SW 1271 (cell line): ENCODE results near the gene SCN9A.
"Not testable (repeated sequence)": the region's sequence is repeated elsewhere in the genome, so short reads cannot be mapped to it uniquely, and the experiment has no call there.

ENCODE experiments used
- DNase-seq, 2 experiments: peaks; one replicate each; lab custom pipeline; 2025; lab: John Stamatoyannopoulos, UW

SCN9A gene

DNA sequence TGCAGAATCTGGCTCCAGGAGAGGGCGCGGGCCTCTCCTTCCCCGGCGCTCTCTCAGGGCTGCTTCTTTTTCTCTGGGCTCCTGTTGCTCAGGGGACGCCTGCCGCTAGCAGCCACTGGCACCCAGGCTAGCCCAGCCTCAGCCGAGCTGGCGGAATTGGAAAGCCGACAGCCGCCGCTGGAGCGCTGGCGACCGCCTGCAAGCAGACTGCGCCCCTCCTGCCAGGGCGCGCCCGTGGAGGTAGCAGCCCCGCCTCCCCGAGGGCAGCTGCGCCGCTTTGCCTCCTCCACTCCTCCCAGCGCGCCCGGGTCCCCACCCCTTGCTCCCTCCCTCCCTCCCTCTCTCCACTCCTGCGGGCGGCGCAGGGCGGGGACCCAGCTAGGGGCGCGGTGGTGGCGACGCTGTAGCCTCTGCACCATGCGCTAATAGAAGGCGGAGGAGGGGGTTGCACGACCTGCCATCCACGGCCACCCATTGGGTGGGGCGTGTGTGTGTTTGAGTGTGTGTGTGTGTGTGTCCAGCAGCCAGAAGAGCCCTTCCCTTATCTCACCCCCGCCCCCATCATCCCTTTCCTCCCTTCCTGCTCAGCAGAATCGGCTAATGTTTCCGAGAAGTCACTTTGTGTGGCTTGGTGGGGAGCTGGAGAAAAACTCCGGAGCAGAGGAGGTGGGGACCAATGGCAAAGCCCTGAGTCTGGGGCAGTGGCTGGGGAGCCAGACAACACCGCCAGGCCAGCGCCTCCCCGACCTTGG lies at the start of gene SCN9A:
TSS of gene SCN9A (minus strand) at position 209 of the 752 bp plus-strand sequence. CDS start 64,188 bp downstream, outside the sequence.
- peak; percentile 14 to 46 for DNase-seq

DNA sequence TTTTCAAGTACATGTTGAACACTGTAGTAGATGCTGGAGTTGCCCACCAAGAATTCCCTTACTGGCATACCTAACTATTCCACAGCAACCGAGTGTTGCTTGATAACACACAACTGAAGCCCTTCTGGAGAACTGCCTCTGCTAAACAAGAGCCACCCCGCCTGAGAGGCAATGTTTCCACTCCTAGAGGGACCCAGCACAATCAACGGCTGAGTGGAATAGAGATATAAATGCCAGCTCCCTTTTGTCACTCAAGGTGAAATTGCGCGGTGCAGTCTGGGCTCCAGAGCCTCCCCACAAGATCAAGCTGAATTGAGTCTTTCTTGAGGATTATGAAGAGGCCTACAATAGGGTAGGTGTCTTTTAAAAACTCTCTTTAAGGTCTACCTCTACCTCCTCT lies 49.1 kb upstream of the SCN9A start:
- no peak for DNase-seq

DNA sequence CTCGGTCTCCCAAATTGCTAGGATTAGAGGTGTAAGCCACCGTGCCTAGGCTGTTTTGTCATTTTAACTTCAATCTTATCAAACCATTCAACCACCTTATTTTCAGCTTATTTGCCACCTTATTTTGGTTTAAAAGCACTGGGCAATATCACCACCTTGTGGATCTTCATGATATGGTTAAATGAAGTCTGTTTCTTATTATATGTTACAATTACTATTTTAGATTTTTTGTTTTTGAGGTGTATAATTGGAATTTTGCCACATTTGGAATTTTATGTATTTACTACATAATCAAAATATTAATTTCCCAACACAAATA lies 43.8 kb upstream of the SCN9A start:
- DNase-seq, result peak; percentile 1 to 30

DNA sequence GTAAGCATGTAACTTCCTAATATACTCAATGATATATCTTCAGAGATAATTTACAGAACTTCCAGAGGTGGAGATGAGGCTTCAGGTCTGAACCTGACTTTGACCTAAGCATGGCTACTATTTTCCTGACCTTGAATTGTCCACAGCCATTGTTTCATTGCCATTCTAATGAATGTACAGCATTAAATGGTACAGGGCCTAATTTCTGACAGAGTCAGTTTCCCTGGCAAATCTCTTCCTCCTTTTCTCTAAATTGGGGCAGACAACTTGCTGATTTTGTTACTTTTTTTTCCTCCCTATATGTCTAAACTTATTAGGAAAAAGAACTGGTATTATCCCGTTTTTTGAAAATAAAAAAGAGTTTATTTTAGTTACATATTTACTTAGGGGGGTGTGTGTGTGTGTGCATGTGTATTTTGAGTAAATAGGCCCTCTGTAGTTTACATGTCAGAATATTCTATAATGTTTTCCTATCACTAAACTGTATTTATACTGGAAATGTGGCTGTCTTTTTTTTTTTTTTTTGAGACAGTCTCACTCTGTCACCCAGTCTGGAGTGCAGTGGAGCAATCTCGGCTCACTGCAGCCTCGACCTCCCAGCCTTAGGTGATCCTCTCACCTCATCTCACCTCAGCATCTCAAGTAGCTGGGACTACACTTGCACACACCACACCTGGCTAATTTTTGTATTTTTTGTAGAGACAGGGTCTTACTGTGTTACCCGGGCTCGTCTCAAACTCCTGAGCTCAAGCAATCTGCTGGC lies 43.3 kb upstream of the SCN9A start:
- DNase-seq, result no peak

DNA sequence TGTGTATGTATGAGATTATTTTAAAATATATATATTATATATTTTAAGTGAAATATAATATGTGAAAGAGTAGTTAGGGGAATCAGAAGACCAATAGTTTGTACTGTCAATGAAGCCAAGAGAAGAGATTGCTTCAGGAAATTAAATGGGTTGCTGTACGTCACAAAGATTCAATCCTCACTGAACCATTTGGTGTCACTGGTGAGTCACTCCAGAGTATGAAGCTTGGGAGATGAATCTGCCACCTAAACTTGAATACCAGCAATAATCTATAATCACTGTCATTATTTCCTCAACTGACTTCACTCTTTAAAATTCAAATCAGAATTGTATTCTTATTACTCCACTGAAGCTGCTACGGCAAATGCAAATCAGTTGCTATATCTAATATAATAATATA lies 41.9 kb upstream of the SCN9A start:
- DNase-seq, result peak in 1 of 2 experiments; percentile 35

DNA sequence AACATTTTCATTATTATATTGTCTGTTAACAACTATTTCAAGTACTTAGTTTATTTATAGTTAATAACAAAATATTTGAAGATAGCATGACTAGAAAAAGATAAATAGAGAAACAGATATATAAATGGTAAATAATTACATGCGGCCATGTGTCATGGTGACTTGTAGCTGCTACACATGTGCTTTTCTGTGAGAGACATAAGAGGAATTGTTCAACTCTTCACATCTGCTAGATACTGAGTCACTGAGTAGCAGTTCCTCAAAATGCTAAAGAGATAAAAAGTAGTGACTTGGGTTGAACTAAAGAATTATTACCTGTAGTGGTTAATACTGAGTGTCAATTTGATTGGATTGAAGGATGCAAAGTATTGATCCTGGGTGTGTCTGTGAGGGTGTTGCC lies 37.5 kb upstream of the SCN9A start:
- DNase-seq, result no peak

DNA sequence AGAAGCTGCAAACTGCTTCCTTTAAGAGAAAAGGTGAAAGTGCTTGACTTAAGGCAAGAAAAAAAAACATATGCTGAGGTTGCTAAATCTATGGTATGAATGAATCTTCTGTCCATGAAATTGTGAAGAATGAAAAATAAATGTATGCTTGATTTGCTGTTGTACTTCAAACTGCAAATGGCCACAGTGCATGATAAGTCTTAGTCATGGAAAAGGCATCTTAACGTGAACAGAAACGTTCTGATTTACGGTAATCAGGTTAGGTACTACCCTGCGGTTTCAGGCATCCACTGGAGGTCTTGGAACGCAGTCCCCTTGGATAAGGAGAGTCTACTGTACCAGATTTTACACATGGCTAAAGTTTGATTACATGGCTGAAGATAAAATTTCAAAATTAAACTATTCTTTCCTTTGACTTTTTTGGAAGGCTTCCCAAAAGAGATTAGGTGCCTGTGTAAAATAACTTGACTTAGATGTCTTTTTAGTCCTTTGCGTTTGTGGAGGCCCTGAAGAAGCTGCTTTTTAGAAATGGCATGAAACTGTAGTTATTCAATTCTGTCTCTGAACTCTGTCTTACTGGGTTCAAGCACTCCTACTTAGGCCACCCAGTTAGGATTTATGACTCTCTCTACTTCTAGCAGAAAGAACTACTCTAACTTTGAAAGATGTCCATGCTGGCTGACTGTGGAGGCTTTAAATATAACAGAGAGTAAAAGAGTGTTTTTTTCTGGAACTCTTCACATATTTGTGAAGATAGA lies 35.9 kb upstream of the SCN9A start:
- DNase-seq, result no peak

DNA sequence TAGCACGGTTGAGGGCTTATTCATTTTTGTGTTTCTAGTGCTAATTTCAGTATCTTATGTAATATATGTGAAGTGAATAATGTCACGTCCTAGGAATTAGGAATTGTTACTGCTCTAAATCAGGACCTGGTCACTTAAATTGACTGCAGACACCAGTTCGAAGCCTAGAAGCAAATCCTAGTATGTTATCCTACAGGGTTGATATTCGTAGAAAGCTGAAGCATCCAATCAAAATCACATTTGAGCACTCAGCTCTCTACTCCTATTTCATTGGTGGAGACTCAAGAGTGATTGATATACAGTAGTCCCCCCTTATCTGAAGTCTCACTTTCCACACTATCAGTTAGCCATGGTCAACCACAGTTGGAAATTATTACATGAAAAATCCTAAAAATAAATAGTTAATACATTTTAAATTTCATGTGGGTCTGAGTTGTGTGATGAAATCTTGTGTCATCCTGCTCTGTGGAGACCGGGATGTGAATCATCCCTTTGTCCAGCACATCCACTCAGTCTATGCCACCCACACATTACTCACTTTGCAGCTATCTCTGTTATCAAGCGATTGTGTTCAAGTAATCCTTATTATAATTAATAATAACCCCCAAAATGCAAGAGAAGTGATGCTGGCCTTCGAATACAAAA lies 35.2 kb upstream of the SCN9A start:
- peak; percentile 57 to 63 for DNase-seq

DNA sequence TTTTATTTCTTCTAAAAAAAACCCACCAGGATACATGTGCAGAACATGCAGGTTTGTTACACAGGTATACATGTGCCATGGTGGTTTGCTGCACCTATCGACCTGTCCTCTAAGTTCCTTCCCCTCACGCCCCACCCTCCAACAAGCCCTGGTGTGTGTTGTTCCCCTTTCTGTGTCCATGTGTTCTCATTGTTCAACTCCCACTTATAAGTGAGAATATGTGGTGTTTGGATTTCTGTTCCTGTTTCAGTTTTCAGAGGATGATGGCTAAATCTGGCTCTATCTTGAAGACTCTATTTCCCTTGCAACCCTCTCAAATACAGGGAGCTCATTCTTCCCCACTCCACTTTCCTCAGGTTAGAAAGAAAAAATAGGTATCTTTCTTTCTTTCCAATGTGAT lies 32.0 kb upstream of the SCN9A start:
- not testable (repeated sequence) for DNase-seq

DNA sequence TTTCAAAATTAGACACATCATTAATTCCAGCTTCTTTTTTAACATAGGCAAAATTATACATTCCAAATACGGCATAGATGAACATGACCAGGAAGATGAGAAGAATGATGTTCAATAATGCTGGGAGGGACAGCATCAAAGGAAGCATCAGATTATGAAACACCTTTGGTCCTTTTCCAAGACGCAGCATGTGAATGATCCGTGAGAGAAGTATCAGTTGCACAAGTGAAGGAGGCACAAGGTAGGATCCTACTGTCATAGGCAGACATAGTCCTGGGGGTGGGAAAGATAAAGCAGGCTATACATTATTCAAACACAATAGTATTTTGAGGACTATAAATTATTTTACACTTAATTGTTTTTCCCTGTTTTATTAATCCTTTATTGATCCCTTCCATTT lies 30.6 kb upstream of the SCN9A start:
- no peak for DNase-seq

DNA sequence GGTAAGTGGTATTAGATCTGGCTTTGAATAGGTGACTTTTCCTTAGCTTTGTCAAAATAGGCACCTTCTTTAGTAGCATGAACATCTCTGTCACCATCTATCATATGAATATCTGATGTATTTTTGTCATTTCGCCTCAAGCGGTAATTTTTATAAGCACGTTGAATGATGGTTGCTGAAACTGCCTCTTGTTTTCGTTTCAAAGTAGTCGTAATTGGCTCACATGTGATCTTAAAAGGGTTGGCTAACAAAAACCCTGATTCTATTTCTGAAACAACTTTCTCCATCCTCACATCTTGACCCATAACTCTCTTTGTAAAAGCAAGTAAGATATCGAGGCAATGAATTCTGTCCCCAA lies 29.8 kb upstream of the SCN9A start:
- no peak for DNase-seq

DNA sequence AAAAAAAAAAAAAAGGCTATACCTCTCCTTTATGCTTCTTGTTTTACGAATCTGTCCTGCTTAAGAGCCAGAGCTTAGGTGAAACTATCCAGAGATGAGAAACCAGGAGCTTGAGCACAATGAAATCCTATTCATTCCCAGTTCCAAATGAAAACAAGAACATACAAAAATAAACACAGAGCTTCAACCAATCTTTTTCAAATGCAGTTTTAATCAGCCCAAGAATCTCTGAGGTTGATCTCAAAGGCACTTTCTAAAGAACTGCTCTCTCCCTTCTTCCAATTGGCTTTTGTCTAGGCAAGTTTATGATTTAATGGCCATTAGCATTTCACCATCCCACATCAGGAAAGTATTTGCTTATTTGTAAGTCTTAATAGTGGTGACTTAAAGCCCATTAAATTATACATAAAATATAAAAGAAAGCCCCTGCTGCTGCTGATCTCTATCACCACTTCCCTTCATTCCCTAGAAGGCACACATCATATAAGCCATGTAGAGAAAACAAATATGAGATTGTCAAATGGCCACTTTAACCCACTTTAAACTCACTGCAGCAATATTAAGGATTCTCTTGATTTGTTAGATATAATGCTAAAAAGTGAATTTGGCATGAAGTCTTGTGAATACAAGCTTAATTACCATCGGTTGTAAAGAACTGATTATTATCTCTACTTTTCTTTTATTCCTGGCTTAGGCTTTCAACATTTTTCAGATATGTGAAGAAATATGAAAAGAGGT lies 29.3 kb upstream of the SCN9A start:
- no peak for DNase-seq

DNA sequence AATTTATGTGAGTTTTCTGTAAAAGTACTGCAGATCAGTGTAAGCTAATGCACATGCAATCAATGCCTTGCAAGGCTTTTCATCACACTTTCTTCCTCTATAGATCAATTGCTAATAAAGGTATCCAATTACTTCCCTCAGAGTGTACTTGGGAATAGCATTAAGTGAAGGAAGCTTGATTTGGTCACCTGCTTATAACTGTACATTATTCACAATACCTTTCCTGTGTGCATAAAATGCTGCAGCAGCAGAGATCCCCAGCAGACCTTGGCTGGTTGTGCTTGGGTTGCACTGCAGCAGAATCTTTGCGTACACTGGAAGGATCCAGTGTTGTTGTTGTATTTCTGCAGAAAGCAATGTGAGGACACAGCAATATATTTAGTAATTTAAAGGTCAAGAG lies 18.5 kb upstream of the SCN9A start:
- no peak for DNase-seq

DNA sequence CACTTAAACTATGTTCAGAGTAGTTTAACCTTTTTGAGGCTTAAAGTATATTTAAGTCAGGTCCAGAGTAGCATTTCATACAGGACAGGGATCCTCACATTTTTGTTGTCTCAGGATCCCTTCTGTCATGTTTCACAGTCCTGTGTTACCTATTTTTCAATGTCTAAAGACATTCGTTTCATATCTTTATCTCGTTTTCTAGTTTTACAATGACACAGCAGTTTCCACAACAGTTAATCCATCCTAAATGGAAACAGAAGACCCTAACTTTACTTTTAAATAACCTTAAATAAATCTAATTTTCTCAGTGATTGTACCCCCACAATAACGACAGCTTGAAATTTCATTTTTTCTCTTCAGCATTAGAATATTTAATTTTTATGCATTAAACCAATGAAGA lies 17.3 kb upstream of the SCN9A start:
- no peak for DNase-seq

DNA sequence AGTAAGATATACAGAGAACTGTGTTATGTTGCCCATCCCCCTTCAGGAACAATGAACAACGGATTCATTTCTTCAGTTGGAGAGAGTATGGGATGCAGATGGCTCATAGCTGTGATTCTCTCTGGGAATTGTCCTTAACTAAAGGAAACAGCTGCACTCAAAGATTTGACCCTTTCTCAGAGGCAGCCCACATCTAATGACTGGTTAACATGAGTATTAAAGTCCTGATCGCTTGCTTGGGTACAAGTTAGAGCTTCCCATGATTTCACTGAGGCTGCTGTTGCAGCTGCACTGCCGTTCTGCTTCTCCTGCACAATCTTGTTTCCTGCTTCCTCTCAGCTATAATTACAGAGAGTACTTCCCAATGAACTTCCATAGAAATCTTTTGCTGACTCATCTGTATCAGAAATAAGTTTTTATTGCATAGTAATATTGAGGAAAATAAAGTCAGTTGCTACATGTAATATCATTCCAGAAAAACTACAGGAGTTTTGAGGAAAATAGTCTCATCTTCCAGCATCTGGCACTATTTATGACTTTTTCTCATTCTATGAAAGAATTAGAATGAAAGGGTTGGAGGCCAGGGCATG lies 12.8 kb upstream of the SCN9A start:
- no peak for DNase-seq

DNA sequence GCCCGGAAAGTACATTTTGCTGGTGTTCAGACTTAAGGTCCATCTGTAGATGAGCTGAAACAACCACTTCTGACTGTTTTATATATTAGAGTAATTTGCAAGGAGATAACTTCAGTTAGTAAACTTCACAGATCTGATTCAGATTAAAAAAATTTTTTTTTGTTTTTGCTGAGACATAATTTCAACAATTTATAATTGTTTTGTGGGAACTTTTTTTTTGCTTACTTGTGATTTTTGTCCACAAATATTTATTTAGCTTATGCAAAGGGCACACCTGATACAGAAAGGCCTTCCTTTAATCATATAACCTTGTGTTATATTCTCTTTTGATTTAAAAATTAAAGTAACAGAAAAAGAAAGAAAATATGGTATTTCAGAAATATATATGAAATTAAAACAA lies 9.6 kb upstream of the SCN9A start:
- no peak for DNase-seq

DNA sequence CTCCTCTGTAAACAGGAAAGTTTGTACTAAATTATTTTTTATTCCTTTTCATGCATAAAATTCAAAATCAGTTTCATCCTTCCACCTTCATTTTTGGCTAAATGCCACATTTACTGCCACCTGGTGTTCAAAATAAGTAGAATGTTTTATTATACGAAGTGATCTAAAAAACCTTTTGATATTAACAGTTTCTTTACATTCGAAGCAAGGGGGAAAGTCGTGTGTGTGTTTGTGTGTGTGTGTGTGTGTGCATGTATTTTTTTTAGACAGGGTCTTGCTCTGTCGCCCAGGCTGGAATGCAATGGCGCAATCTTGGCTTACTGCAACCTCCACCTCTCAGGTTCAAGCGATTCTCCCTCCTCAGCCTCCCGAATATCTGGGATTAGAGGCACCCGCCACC lies 9.0 kb upstream of the SCN9A start:
- peak in 1 of 2 experiments; percentile 28 for DNase-seq

DNA sequence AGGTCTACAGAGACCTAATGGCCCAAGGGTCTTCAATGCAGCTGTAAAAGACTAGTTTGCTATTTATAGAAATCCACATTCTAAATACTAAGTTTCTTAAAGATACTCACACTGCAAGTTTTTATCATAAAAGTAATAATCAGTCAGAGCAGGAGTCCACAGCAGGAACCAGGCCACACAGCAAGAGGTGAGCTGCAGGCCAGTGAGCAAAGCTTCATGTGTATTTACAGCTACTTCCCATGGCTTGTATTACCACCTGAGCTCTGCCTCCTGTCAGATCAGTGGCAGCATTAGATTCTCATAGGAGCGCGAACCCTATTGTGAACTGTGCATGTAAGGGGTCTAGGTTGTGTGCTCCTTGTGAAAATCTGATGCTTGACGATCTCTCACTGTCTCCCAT lies 6.7 kb upstream of the SCN9A start:
- DNase-seq, result no peak

DNA sequence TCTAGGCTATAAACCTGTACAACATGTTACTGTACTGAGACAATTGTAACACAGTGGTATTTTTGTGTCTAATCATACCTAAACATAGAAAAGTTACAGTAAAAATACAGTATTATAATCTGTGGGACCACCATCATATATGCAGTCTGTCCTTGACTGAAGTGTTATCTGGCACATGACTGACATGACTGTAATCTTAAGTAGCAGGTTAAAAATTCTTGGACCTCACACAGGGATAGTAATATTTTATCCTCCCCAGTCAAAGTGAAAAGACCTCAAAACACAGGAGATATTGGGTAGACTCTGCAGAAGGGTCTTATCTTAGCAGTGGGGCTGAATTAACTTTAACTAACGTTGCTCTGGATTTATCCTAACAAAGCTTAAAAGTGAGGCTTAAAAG lies 4.9 kb upstream of the SCN9A start:
- no peak for DNase-seq

DNA sequence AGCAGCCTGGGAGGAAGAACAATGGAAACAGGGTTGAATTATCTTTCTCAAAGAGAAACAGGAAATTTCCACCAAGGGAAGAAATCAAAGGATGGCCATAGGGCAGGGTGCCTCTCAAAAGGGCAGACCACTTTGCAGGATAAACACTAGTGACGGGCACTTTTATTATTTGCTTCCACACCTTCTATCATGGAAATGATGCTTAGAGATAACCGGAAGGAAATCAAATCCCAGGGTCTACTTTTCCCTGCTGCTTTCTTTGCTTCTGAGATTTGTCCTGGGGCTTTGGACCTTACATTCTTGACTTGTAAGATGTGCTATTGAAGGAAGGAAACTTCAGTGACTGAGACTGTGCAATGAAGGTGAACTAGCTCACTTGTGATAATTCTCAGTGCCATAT lies 1.1 kb upstream of the SCN9A start:
- no peak for DNase-seq

DNA sequence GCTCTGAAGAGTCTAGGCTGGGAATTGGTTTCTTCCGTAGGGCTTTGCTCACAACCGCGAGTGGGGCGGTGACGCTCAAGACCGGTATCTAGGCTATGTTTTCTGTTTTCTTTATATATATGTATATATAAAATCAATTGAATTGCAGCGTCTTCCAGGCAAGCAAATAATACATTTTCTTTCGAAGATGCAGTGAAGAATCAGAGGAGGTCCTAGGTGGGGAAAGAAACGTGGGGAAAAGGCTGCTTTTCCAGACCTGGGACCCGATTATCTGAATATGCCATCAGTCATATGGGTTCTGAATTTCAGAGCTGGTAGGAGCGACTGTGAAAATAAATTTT lies 714 bp upstream of the SCN9A start:
- DNase-seq, result no peak
